HEK293 (cell line): ENCODE results near the gene CAP2.

ENCODE experiments used
- CTCF ChIA-PET: fragments of 350-600 bp; formaldehyde crosslinking; extraction: SDS; loops from one replicate; lab custom pipeline; 2021; ENCODE audit warnings: antibody characterized with exemption; lab: Yijun Ruan, JAX
- POLR2A ChIA-PET: fragments of 300-600 bp; formaldehyde crosslinking; extraction: SDS; loops from one replicate; lab custom pipeline; 2020; ENCODE audit warnings: antibody characterized with exemption, inconsistent platforms; lab: Yijun Ruan, JAX
- H3K27ac ChIP-seq: fragments of 200-500 bp; sonication (Bioruptor generic); 2 replicates; pipeline ENCODE4 v1.5.1; 2014; ENCODE audit warnings: low read depth, low read length, control low read depth, inconsistent platforms; ENCODE audit errors: extremely low read depth
- H3K36me3 ChIP-seq, 2 experiments: fragments of 200-500 bp in 1 of 2; sonication (Bioruptor generic) in 1 of 2; 1 replicate in 1 of 2; 2 replicates in 1 of 2; pipeline ENCODE4 v1.5.1; 2014 to 2017; ENCODE audit warnings: inconsistent platforms in 2 of 2, low read length in 2 of 2; ENCODE audit not compliant: control insufficient read depth in 2 of 2, insufficient read depth in 1 of 2
- H3K4me1 ChIP-seq: fragments of 200-500 bp; sonication (Bioruptor generic); 2 replicates; pipeline ENCODE4 v1.5.1; 2014; ENCODE audit warnings: mild to moderate bottlenecking, low read length, inconsistent platforms; ENCODE audit not compliant: control insufficient read depth, insufficient read depth
- H3K4me3 ChIP-seq: 2 replicates; pipeline ENCODE4 v1.5.1; 2011; ENCODE audit warnings: low read depth, mild to moderate bottlenecking, control low read depth, low read length, moderate library complexity
- H3K9me3 ChIP-seq: fragments of 200-500 bp; sonication (Bioruptor generic); 2 replicates; pipeline ENCODE4 v1.5.1; 2014; ENCODE audit warnings: low read depth, low read length, inconsistent platforms; ENCODE audit not compliant: control insufficient read depth, insufficient read depth
- GFI1B ChIP-seq: fragments of 450-650 bp; formaldehyde crosslinking; IDR thresholded peaks from 2 replicates; pipeline ENCODE4 v1.5.1; 2016; ENCODE audit warnings: missing biosample characterization, missing genetic modification characterization
- SALL2 ChIP-seq: fragments of 450-650 bp; formaldehyde crosslinking; IDR thresholded peaks from 2 replicates; pipeline ENCODE4 v1.5.0; 2017; ENCODE audit warnings: missing biosample characterization, mild to moderate bottlenecking, missing genetic modification characterization, borderline replicate concordance
- SP2 ChIP-seq: fragments of 450-650 bp; formaldehyde crosslinking; IDR thresholded peaks from 2 replicates; pipeline ENCODE4 v1.5.1; 2016; ENCODE audit warnings: missing biosample characterization, missing genetic modification characterization
- SP7 ChIP-seq: fragments of 450-650 bp; formaldehyde crosslinking; IDR thresholded peaks from 2 replicates; pipeline ENCODE4 v1.5.1; 2016; ENCODE audit warnings: missing biosample characterization, missing genetic modification characterization
- WT1 ChIP-seq: fragments of 450-650 bp; formaldehyde crosslinking; IDR thresholded peaks from 2 replicates; pipeline ENCODE4 v1.5.1; 2016; ENCODE audit warnings: missing biosample characterization, missing genetic modification characterization
- ZFP69B ChIP-seq: fragments of 450-650 bp; formaldehyde crosslinking; IDR thresholded peaks from 2 replicates; pipeline ENCODE4 v1.5.1; 2016; ENCODE audit warnings: missing biosample characterization, missing genetic modification characterization
- ZNF112 ChIP-seq: fragments of 450-650 bp; formaldehyde crosslinking; IDR thresholded peaks from 2 replicates; pipeline ENCODE4 v1.5.0; 2017; ENCODE audit warnings: missing biosample characterization, missing genetic modification characterization
- ZNF24 ChIP-seq: fragments of 450-650 bp; formaldehyde crosslinking; IDR thresholded peaks from 2 replicates; pipeline ENCODE4 v1.5.1; 2016; ENCODE audit warnings: missing biosample characterization, missing genetic modification characterization
- ZNF274 ChIP-seq, 2 experiments: fragments of 200-500 bp in 1 of 2; fragments of 450-650 bp in 1 of 2; sonication (Bioruptor generic) in 1 of 2; formaldehyde crosslinking in 1 of 2; IDR thresholded peaks; 2 replicates each; pipeline versions ENCODE4 v1.5.1 to v1.6.1; 2014 to 2016; ENCODE audit warnings: borderline replicate concordance in 1 of 2, inconsistent platforms in 1 of 2, low read length in 1 of 2, missing biosample characterization in 1 of 2, missing genetic modification characterization in 1 of 2
- ZNF311 ChIP-seq: fragments of 450-650 bp; formaldehyde crosslinking; IDR thresholded peaks from 2 replicates; pipeline ENCODE4 v1.5.1; 2017; ENCODE audit warnings: missing biosample characterization, missing genetic modification characterization, borderline replicate concordance
- ZNF423 ChIP-seq: fragments of 450-650 bp; formaldehyde crosslinking; IDR thresholded peaks from 2 replicates; pipeline ENCODE4 v1.5.1; 2016; ENCODE audit warnings: missing biosample characterization, missing genetic modification characterization
- ZNF501 ChIP-seq: fragments of 450-650 bp; formaldehyde crosslinking; IDR thresholded peaks from 2 replicates; pipeline ENCODE4 v1.5.1; 2016; ENCODE audit warnings: missing biosample characterization, missing genetic modification characterization
- ZNF629 ChIP-seq: fragments of 450-650 bp; formaldehyde crosslinking; IDR thresholded peaks from 2 replicates; pipeline ENCODE4 v1.5.1; 2017; ENCODE audit warnings: missing biosample characterization, missing genetic modification characterization
- TF ChIP-seq, protein P1 (sequence below): fragments of 450-650 bp; formaldehyde crosslinking; IDR thresholded peaks from 2 replicates; pipeline ENCODE4 v1.5.1; 2016; ENCODE audit warnings: missing biosample characterization, missing genetic modification characterization
- TF ChIP-seq, protein P2 (sequence below): fragments of 450-650 bp; formaldehyde crosslinking; IDR thresholded peaks from 2 replicates; pipeline ENCODE4 v1.5.1; 2017; ENCODE audit warnings: missing biosample characterization, mild to moderate bottlenecking, missing genetic modification characterization, moderate library complexity
- TF ChIP-seq, protein P3 (sequence below): fragments of 450-650 bp; formaldehyde crosslinking; optimal IDR thresholded peaks from 2 replicates; pipeline ENCODE3; 2016; ENCODE audit warnings: missing biosample characterization, mild to moderate bottlenecking, missing genetic modification characterization
- TF ChIP-seq, protein P4 (sequence below): fragments of 450-650 bp; formaldehyde crosslinking; IDR thresholded peaks from 2 replicates; pipeline ENCODE4 v1.5.1; 2016; ENCODE audit warnings: missing biosample characterization, missing genetic modification characterization

Gene CAP2

DNA sequence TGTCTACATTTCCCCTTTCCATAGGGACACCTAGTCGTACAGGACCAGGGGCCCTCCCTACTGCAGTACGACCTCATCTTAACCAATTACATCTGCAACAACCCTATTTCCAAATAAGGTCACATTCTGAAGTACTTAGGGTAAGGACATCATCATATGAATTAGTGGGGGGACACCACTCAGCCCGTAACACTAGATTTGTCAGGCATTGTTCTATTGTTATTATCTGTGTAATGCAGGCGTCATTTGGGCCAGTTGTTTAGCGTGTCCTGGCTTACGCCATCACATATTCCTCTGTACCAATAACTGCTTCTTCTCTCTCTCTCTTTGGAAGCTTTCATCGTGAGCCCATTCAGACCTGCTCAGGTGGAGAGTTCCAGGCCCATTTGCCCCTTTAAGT, 89.3 kb downstream of the CAP2 start:
- Histone ChIP-seq H3K4me1 (peaks cover 11% of the 10 kb centered on the region), H3K36me3 (no peaks in the 10 kb centered on the region), H3K27ac (no peak overlapping the region), H3K4me3 (no peak overlapping the region), H3K9me3 (no peaks in the 10 kb centered on the region)
- ChIA-PET CTCF (no interaction called here), POLR2A (no interaction called here)
- TF ChIP-seq, protein P1, sequence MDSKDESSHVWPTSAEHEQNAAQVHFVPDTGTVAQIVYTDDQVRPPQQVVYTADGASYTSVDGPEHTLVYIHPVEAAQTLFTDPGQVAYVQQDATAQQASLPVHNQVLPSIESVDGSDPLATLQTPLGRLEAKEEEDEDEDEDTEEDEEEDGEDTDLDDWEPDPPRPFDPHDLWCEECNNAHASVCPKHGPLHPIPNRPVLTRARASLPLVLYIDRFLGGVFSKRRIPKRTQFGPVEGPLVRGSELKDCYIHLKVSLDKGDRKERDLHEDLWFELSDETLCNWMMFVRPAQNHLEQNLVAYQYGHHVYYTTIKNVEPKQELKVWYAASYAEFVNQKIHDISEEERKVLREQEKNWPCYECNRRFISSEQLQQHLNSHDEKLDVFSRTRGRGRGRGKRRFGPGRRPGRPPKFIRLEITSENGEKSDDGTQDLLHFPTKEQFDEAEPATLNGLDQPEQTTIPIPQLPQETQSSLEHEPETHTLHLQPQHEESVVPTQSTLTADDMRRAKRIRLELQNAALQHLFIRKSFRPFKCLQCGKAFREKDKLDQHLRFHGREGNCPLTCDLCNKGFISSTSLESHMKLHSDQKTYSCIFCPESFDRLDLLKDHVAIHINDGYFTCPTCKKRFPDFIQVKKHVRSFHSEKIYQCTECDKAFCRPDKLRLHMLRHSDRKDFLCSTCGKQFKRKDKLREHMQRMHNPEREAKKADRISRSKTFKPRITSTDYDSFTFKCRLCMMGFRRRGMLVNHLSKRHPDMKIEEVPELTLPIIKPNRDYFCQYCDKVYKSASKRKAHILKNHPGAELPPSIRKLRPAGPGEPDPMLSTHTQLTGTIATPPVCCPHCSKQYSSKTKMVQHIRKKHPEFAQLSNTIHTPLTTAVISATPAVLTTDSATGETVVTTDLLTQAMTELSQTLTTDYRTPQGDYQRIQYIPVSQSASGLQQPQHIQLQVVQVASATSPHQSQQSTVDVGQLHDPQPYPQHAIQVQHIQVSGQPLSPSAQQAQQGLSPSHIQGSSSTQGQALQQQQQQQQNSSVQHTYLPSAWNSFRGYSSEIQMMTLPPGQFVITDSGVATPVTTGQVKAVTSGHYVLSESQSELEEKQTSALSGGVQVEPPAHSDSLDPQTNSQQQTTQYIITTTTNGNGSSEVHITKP = peak; percentile 66
- TF ChIP-seq SP2 (tag by site-specific recombination) (0 out of 2 replicates have a peak, but pooled peaks have one; percentile 8), ZNF311 (no peak)

DNA sequence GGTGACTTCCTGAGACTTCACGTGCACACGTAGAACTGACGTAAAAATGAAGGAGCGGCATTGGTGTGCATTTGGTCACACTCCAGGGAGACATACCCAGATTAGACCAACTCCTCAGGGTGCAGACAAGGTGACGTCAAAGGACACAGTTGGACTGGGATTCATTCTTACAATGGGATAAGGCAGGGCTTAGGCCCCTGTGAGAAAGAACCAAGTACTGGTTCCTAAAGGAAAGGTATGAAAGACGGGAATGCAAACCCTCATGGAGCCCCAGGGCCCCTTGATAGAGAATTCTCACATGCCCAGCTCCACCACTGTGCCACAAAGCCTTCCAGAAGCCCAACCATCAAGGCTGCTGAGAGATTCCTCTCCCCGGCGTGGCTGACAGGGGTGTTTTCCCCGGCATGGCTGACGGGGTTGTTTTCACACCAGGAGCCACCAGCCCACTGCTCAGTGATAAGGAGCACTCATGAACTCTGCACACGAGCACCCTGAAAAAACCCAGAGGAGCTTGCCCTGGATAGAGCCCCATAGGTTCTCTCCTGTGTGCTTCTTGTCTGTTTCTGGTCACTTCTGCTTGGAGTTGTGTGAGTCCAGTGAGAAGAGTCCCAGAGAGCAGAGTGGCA, 90.1 kb downstream of the CAP2 start:
- H3K4me1 ChIP-seq = peaks cover 11% of the 10 kb centered on the region; the same call in 1 of the 2 replicates
- TF ChIP-seq, protein P2, sequence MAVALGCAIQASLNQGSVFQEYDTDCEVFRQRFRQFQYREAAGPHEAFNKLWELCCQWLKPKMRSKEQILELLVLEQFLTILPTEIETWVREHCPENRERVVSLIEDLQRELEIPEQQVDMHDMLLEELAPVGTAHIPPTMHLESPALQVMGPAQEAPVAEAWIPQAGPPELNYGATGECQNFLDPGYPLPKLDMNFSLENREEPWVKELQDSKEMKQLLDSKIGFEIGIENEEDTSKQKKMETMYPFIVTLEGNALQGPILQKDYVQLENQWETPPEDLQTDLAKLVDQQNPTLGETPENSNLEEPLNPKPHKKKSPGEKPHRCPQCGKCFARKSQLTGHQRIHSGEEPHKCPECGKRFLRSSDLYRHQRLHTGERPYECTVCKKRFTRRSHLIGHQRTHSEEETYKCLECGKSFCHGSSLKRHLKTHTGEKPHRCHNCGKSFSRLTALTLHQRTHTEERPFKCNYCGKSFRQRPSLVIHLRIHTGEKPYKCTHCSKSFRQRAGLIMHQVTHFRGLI (tag by site-specific recombination) = peak; percentile 87
- TF ChIP-seq, protein P3, sequence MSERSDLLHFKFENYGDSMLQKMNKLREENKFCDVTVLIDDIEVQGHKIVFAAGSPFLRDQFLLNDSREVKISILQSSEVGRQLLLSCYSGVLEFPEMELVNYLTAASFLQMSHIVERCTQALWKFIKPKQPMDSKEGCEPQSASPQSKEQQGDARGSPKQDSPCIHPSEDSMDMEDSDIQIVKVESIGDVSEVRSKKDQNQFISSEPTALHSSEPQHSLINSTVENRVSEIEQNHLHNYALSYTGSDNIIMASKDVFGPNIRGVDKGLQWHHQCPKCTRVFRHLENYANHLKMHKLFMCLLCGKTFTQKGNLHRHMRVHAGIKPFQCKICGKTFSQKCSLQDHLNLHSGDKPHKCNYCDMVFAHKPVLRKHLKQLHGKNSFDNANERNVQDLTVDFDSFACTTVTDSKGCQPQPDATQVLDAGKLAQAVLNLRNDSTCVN (tag by site-specific recombination) = no peak
- TF ChIP-seq ZNF112 (tag by site-specific recombination) = no peak
- H3K4me3 ChIP-seq = no peak overlapping the region
- CTCF ChIA-PET = interaction anchor here (1.2 to 2.1 kb wide), 2 partner anchors 21 to 26 kb away, joined by 4 to 9 read pairs; no protein-coding TSS in a partner anchor
- POLR2A ChIA-PET = no interaction called here
- no peaks in the 10 kb centered on the region for H3K36me3 ChIP-seq
- no peak overlapping the region for H3K27ac ChIP-seq
- no peaks in the 10 kb centered on the region for H3K9me3 ChIP-seq

DNA sequence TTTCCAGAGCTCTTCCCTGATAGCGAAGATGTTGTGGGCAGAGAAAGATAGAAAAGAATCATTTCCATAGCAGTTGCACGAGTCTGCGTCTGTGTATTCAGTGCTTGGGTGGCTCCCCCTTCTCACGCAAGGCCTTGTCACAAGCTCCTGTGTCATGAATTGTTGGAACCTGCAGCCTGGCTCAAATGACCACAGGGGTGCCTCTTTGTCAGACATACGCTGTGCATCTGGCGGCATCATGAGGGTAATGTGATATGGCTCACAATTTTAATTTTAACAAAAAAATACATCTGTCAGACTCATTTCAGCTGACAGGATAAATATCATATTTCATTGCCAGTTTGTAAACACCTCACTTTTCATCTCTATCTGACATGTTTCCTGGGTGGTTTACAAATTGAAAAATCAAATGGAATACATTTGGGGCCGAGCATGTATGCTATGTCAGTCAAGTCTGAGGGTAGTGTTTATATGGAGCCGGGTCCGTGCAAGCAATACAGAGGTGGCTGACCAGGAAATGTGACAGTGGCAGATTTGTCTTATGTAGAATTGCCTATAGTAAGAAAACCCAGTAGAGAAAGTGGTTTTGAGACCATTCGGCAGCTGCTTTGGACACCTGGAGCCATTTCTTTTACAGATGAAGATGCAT, 90.9 kb downstream of the CAP2 start:
- H3K4me1 ChIP-seq = peaks cover 11% of the 10 kb centered on the region; the same call in 1 of the 2 replicates
- no peak overlapping the region for H3K27ac ChIP-seq
- no peaks in the 10 kb centered on the region for H3K36me3 ChIP-seq
- no peak overlapping the region for H3K4me3 ChIP-seq
- ChIA-PET CTCF (interaction anchor here (1.2 to 2.1 kb wide), 2 partner anchors 21 to 25 kb away, joined by 4 to 9 read pairs; no protein-coding TSS in a partner anchor), POLR2A (no interaction called here)
- no peaks in the 10 kb centered on the region for H3K9me3 ChIP-seq
- TF ChIP-seq ZNF501 (tag by site-specific recombination) = peak; percentile 79
- no peak for TF ChIP-seq ZNF311
- TF ChIP-seq ZFP69B (tag by site-specific recombination) = no peak
- no peak for TF ChIP-seq ZNF274 (IDR thresholded peaks at IDR 0.05; ENCODE audit: low read length)
- no peak for TF ChIP-seq ZNF274 (tag by site-specific recombination; IDR thresholded peaks at IDR 0.05; ENCODE audit: borderline replicate concordance)
- TF ChIP-seq, protein P4, sequence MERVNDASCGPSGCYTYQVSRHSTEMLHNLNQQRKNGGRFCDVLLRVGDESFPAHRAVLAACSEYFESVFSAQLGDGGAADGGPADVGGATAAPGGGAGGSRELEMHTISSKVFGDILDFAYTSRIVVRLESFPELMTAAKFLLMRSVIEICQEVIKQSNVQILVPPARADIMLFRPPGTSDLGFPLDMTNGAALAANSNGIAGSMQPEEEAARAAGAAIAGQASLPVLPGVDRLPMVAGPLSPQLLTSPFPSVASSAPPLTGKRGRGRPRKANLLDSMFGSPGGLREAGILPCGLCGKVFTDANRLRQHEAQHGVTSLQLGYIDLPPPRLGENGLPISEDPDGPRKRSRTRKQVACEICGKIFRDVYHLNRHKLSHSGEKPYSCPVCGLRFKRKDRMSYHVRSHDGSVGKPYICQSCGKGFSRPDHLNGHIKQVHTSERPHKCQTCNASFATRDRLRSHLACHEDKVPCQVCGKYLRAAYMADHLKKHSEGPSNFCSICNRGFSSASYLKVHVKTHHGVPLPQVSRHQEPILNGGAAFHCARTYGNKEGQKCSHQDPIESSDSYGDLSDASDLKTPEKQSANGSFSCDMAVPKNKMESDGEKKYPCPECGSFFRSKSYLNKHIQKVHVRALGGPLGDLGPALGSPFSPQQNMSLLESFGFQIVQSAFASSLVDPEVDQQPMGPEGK = 0 out of 2 replicates have a peak, but pooled peaks have one; percentile 32
- peak; percentile 67 for TF ChIP-seq SP7 (tag by site-specific recombination)
- TF ChIP-seq, protein P2 (tag by site-specific recombination) = no peak
- 0 out of 2 replicates have a peak, but pooled peaks have one; percentile 54 for TF ChIP-seq ZNF24 (tag by site-specific recombination)
- TF ChIP-seq ZNF423 (tag by site-specific recombination) = no peak
- peak; percentile 42; the same call in 1 of the 2 replicates for TF ChIP-seq ZNF629
- no peak for TF ChIP-seq SALL2
- no peak for TF ChIP-seq GFI1B (tag by site-specific recombination)
- TF ChIP-seq WT1 (tag by site-specific recombination) = 0 out of 2 replicates have a peak, but pooled peaks have one; percentile 11
